ENCODE measurements around the gene RFK.

DNA sequence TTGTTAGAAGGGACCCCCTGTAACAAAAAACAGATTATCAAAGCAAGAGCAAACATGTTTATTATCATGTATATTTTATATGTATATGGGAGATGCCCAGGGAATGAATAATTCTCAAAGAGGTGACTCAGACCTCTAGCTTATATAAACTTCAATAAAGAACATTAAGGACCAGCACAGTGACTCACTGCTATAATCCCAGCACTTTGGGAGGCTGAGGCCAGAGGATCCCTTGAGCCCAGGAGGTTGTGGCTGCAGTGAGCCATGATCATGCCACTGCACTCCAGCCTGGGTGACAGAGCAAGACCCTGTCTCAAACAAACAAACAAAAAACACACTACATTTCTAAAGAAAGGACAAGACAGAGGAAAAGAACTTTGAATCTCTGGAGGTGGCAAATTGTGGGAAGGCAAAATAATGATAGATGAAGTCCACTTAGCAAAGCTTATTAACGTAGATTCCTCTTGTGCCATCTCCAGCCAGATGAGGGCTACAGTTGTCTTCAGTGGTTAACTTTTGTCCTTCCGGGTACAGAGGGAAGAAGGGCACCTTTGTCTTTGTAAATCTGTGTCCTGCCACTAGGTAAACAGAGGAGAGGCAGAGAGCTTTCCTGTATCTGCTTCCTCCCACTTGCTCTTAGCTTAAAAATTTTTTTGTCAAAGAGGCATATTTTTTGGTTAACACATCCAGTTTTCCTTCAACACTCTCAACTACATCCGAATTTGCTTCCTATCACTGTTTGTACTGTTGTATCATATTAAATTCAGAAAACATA lies 7.5 kb upstream of the RFK start:
- TF ChIP-seq POLR2AphosphoS5 (IDR thresholded peaks at IDR 0.05), result no peak
- TF ChIP-seq, protein P1, sequence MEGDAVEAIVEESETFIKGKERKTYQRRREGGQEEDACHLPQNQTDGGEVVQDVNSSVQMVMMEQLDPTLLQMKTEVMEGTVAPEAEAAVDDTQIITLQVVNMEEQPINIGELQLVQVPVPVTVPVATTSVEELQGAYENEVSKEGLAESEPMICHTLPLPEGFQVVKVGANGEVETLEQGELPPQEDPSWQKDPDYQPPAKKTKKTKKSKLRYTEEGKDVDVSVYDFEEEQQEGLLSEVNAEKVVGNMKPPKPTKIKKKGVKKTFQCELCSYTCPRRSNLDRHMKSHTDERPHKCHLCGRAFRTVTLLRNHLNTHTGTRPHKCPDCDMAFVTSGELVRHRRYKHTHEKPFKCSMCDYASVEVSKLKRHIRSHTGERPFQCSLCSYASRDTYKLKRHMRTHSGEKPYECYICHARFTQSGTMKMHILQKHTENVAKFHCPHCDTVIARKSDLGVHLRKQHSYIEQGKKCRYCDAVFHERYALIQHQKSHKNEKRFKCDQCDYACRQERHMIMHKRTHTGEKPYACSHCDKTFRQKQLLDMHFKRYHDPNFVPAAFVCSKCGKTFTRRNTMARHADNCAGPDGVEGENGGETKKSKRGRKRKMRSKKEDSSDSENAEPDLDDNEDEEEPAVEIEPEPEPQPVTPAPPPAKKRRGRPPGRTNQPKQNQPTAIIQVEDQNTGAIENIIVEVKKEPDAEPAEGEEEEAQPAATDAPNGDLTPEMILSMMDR (IDR thresholded peaks at IDR 0.05), result no peak

Measured in stomach (tissue), 4 donors.